GM19099 (cell line): ENCODE results near the gene HEATR5A.

Source experiments
- POLR2A ChIP-seq: IDR thresholded peaks from 3 replicates; pipeline ENCODE4 v1.6.1; 2011; ENCODE audit warnings: low read depth; ENCODE audit not compliant: insufficient read length; ENCODE audit errors: extremely low read depth

HEATR5A gene

GRCh38 chr14:31420319-31421111 lies at the start of gene HEATR5A:
TSS of gene HEATR5A (minus strand) at chr14:31420550. CDS start at chr14:31402975, 17,575 bp downstream.
- peak; percentile 98 for TF ChIP-seq POLR2A

GRCh38 chr14:31466554-31466953 lies 46.2 kb upstream of the HEATR5A start:
- TF ChIP-seq POLR2A = no peak

- TF ChIP-seq POLR2A = no peak
Observed at GRCh38 chr14:31465111-31465510, 44.8 kb upstream of the HEATR5A start.

- no peak for TF ChIP-seq POLR2A
Observed at GRCh38 chr14:31461545-31461944, 41.2 kb upstream of the HEATR5A start.

- no peak for TF ChIP-seq POLR2A
Observed at GRCh38 chr14:31457665-31458659, 37.6 kb upstream of the HEATR5A start.

- TF ChIP-seq POLR2A = peak; percentile 89
Observed at GRCh38 chr14:31456841-31457664, 36.7 kb upstream of the HEATR5A start, which contains the start of gene DTD2. TSS of gene DTD2 (minus strand) at chr14:31457506. CDS start at chr14:31457393, 113 bp downstream.

GRCh38 chr14:31449971-31450610 lies 29.7 kb upstream of the HEATR5A start:
- TF ChIP-seq POLR2A = no peak

GRCh38 chr14:31449136-31449535 lies 28.8 kb upstream of the HEATR5A start:
- TF ChIP-seq POLR2A = no peak

- no peak for TF ChIP-seq POLR2A
Observed at GRCh38 chr14:31445703-31446102, 25.4 kb upstream of the HEATR5A start.

- TF ChIP-seq POLR2A = no peak
Observed at GRCh38 chr14:31442284-31442683, 21.9 kb upstream of the HEATR5A start.

GRCh38 chr14:31441273-31442111 lies 21.1 kb upstream of the HEATR5A start:
- TF ChIP-seq POLR2A = no peak

GRCh38 chr14:31440280-31440679 lies 19.9 kb upstream of the HEATR5A start:
- TF ChIP-seq POLR2A = no peak

GRCh38 chr14:31439561-31439960 lies 19.2 kb upstream of the HEATR5A start:
- TF ChIP-seq POLR2A = no peak
